ENCODE measurements around the gene CST4.
"Not testable (repeated sequence)": the region's sequence is repeated elsewhere in the genome, so short reads cannot be mapped to it uniquely, and the experiment has no call there.

The CST4 gene

GRCh38 chr20:23659989-23660837, 28.6 kb downstream of the CST4 start:
- DNase-seq (ENCODE audit: low read depth), result no peak

GRCh38 chr20:23659610-23659988, 29.2 kb downstream of the CST4 start:
- DNase-seq (ENCODE audit: low read depth), result not testable (repeated sequence)

GRCh38 chr20:23658989-23659609, 29.7 kb downstream of the CST4 start:
- DNase-seq (ENCODE audit: low read depth), result no peak

GRCh38 chr20:23658336-23658735, 30.5 kb downstream of the CST4 start:
- no peak for DNase-seq (ENCODE audit: low read depth)

GRCh38 chr20:23657202-23657601, 31.6 kb downstream of the CST4 start:
- DNase-seq (ENCODE audit: low read depth), result no peak

- DNase-seq (ENCODE audit: low read depth), result no peak
Measured at GRCh38 chr20:23656372-23656771, 32.5 kb downstream of the CST4 start.

GRCh38 chr20:23655491-23656211, 33.2 kb downstream of the CST4 start:
- no peak for DNase-seq (ENCODE audit: low read depth)

GRCh38 chr20:23654717-23655116, 34.1 kb downstream of the CST4 start:
- DNase-seq (ENCODE audit: low read depth), result no peak

- no peak for DNase-seq (ENCODE audit: low read depth)
Measured at GRCh38 chr20:23654000-23654399, 34.8 kb downstream of the CST4 start.

- no peak for DNase-seq (ENCODE audit: low read depth)
Measured at GRCh38 chr20:23653400-23653938, 35.4 kb downstream of the CST4 start.

GRCh38 chr20:23652926-23653325, 35.9 kb downstream of the CST4 start:
- no peak for DNase-seq (ENCODE audit: low read depth)

- no peak for DNase-seq (ENCODE audit: low read depth)
Measured at GRCh38 chr20:23652371-23652770, 36.5 kb downstream of the CST4 start.

- DNase-seq (ENCODE audit: low read depth), result no peak
Measured at GRCh38 chr20:23651117-23651516, 37.7 kb downstream of the CST4 start.

GRCh38 chr20:23649830-23650417, 38.9 kb downstream of the CST4 start:
- DNase-seq (ENCODE audit: low read depth), result no peak

GRCh38 chr20:23649242-23649641, 39.6 kb downstream of the CST4 start:
- DNase-seq (ENCODE audit: low read depth), result no peak

- DNase-seq (ENCODE audit: low read depth), result no peak
Measured at GRCh38 chr20:23647346-23647745, 41.5 kb downstream of the CST4 start.

- no peak for DNase-seq (ENCODE audit: low read depth)
Measured at GRCh38 chr20:23646106-23646873, 42.5 kb downstream of the CST4 start.

GRCh38 chr20:23645575-23645974, 43.3 kb downstream of the CST4 start:
- DNase-seq (ENCODE audit: low read depth), result no peak

- DNase-seq (ENCODE audit: low read depth), result no peak
Measured at GRCh38 chr20:23644164-23644563, 44.7 kb downstream of the CST4 start.

- DNase-seq (ENCODE audit: low read depth), result no peak
Measured at GRCh38 chr20:23643659-23644058, 45.2 kb downstream of the CST4 start.

- DNase-seq (ENCODE audit: low read depth), result no peak
Measured at GRCh38 chr20:23641936-23642751, 46.7 kb downstream of the CST4 start.

Measured in activated T-helper 1 cell treated with Interleukin-2 at 50 U/mL for 16 hours (primary cell).